ENCODE results near the gene RELN. TPM values are rescaled to one million over a fixed set of nuclear protein-coding genes. Genes with fewer than 3 reads are reported as not detected.

The RELN gene
- total and polyA plus RNA-seq, 10 donors, result 0.03 to 7.6 (median 1.0) TPM

GRCh38 chr7:103423467-103424179, 565.8 kb downstream of the RELN start:
- Histone ChIP-seq H3K9me3 (no peaks in the 10 kb centered on the region), H3K4me3 (no peak overlapping the region), H3K27ac (no peak overlapping the region), H3K27me3 (replicated peaks in 1 of 7) (no peaks in the 10 kb centered on the region), H3K4me1 (no peaks in the 10 kb centered on the region), H3K36me3 (no peaks in the 10 kb centered on the region)
- WGBS, 5 donors, result 74 to 86% (median 81%) methylated on average over 3 of the region's 3 CpGs
- DNase-seq, result no peak
- TF ChIP-seq POLR2A (IDR thresholded peaks at IDR 0.05) (no peak), POLR2AphosphoS5 (IDR thresholded peaks at IDR 0.05) (no peak), CTCF (IDR thresholded peaks at IDR 0.05 in 8 of 11, conservative IDR thresholded peaks at IDR 0.05 in 3 of 11) (no peak)
- intact Hi-C loops (cut with DNase I; ENCODE audit: low total_unique reads), result no loop called here

Small RNA genes lying within 50 kb of the gene (small RNA-seq; reads per million reads assigned to genes)
- gene RF00019, result 0 reads per million in 4 donors

Other genes starting within 250 kb of the RELN start
- 10 to 100 TPM; 12.1 to 28.4 (median 19.0) TPM for gene ORC5, start 218.4 kb upstream of the RELN start, total RNA-seq
- 1 to 10 TPM; 7.8 to 9.6 (median 9.3) TPM for gene ORC5, start 218.4 kb upstream of the RELN start, polyA plus RNA-seq

Measured in spleen (tissue), 11 donors.